Measurements from ENCODE around the gene GOLGA6C. TPM values are rescaled to one million over a fixed set of nuclear protein-coding genes. Genes with fewer than 3 reads are reported as not detected.
A peak's percentile ranks its signal among the peaks of the same experiment; 100 is the strongest.
"Not testable (repeated sequence)": the region's sequence is repeated elsewhere in the genome, so short reads cannot be mapped to it uniquely, and the experiment has no call there.

Gene GOLGA6C
- total RNA-seq, 3 donors from 2014 or later (not counting 1 experiment from before 2014, with no cell fraction given): not detected

GRCh38 chr15:75299311-75299688, 41.2 kb downstream of the GOLGA6C start:
- H3K27me3 ChIP-seq (ENCODE audit: control insufficient read depth, insufficient read depth, low read length); H3K27ac Mint-ChIP-seq; H3K27ac ChIP-seq (ENCODE audit: low read length); H3K36me3 Mint-ChIP-seq; H3K4me3 ChIP-seq (ENCODE audit: low read length); H3K9me3 ChIP-seq (ENCODE audit: control insufficient read depth, insufficient read depth, low read length); intact Hi-C loops (cut with micrococcal nuclease); H3K4me1 Mint-ChIP-seq; H3K36me3 ChIP-seq (ENCODE audit: control insufficient read depth, insufficient read depth, low read length); H3K4me3 Mint-ChIP-seq; H3K9me3 Mint-ChIP-seq; H3K4me1 ChIP-seq (ENCODE audit: control insufficient read depth, insufficient read depth, low read length); H3K27me3 Mint-ChIP-seq (ENCODE audit: low read depth in 2 of 2): not testable (repeated sequence)
- ATAC-seq: peak; percentile 93 to 96 (median 96)
- TF ChIP-seq CTCF (IDR thresholded peaks at IDR 0.05): peak; percentile 53
- WGBS (ENCODE audit: insufficient coverage): 3% methylated on average over 3 of the region's 6 CpGs
- DNase-seq: peak; percentile 39 to 59

GRCh38 chr15:75300026-75300425, 41.9 kb downstream of the GOLGA6C start:
- intact Hi-C loops (cut with micrococcal nuclease); H3K36me3 ChIP-seq (ENCODE audit: control insufficient read depth, insufficient read depth, low read length); H3K9me3 ChIP-seq (ENCODE audit: control insufficient read depth, insufficient read depth, low read length); DNase-seq; H3K4me1 ChIP-seq (ENCODE audit: control insufficient read depth, insufficient read depth, low read length); H3K9me3 Mint-ChIP-seq; H3K36me3 Mint-ChIP-seq; H3K4me3 ChIP-seq (ENCODE audit: low read length); H3K4me3 Mint-ChIP-seq; ATAC-seq; H3K27me3 ChIP-seq (ENCODE audit: control insufficient read depth, insufficient read depth, low read length); H3K27ac ChIP-seq (ENCODE audit: low read length); H3K4me1 Mint-ChIP-seq: not testable (repeated sequence)
- H3K27ac Mint-ChIP-seq: peak overlapping the region in 1 of 2 donors; percentile 56
- WGBS (ENCODE audit: insufficient coverage): 71% methylated on average over 5 of the region's 6 CpGs
- peaks cover 11 to 17% of the 10 kb centered on the region in 2 donors for H3K27me3 Mint-ChIP-seq (ENCODE audit: low read depth in 2 of 2)

- no peaks in the 10 kb centered on the region for H3K4me1 ChIP-seq (ENCODE audit: control insufficient read depth, insufficient read depth, low read length)
- DNase-seq (no peak), ATAC-seq (no peak)
- no peak for TF ChIP-seq CTCF (IDR thresholded peaks at IDR 0.05)
- 89% methylated on average over 9 of the region's 9 CpGs for WGBS (ENCODE audit: insufficient coverage)
- Mint-ChIP-seq H3K27ac (no peak overlapping the region), H3K36me3 (no peaks in the 10 kb centered on the region), H3K4me1 (no peaks in the 10 kb centered on the region), H3K9me3 (no peaks in the 10 kb centered on the region), H3K4me3 (no peak overlapping the region), H3K27me3 (ENCODE audit: low read depth in 2 of 2) (peaks cover 31 to 37% of the 10 kb centered on the region in 2 donors)
- H3K4me3 ChIP-seq (ENCODE audit: low read length): no peak overlapping the region
- H3K27me3 ChIP-seq (ENCODE audit: control insufficient read depth, insufficient read depth, low read length): no peaks in the 10 kb centered on the region
- no peaks in the 10 kb centered on the region for H3K36me3 ChIP-seq (ENCODE audit: control insufficient read depth, insufficient read depth, low read length)
- intact Hi-C loops (cut with micrococcal nuclease): no loop called here
- H3K9me3 ChIP-seq (ENCODE audit: control insufficient read depth, insufficient read depth, low read length): no peaks in the 10 kb centered on the region
- no peak overlapping the region for H3K27ac ChIP-seq (ENCODE audit: low read length)
These were observed 44.2 kb downstream of the GOLGA6C start for GRCh38 chr15:75302318-75302717.

GRCh38 chr15:75302753-75303152, 44.6 kb downstream of the GOLGA6C start:
- H3K4me1 Mint-ChIP-seq; H3K36me3 ChIP-seq (ENCODE audit: control insufficient read depth, insufficient read depth, low read length); DNase-seq; H3K4me3 ChIP-seq (ENCODE audit: low read length); H3K27ac Mint-ChIP-seq; H3K27ac ChIP-seq (ENCODE audit: low read length); H3K9me3 Mint-ChIP-seq; H3K9me3 ChIP-seq (ENCODE audit: control insufficient read depth, insufficient read depth, low read length); ATAC-seq; H3K4me1 ChIP-seq (ENCODE audit: control insufficient read depth, insufficient read depth, low read length); H3K36me3 Mint-ChIP-seq; intact Hi-C loops (cut with micrococcal nuclease); H3K27me3 ChIP-seq (ENCODE audit: control insufficient read depth, insufficient read depth, low read length); H3K4me3 Mint-ChIP-seq: not testable (repeated sequence)
- 98% methylated on average over 4 of the region's 4 CpGs for WGBS (ENCODE audit: insufficient coverage)
- peaks cover 35 to 37% of the 10 kb centered on the region in 2 donors for H3K27me3 Mint-ChIP-seq (ENCODE audit: low read depth in 2 of 2)

GRCh38 chr15:75306188-75306587, 48.1 kb downstream of the GOLGA6C start:
- H3K27me3 Mint-ChIP-seq (ENCODE audit: low read depth in 2 of 2): peaks cover 44 to 47% of the 10 kb centered on the region in 2 donors
- DNase-seq (no peak), ATAC-seq (no peak)
- Histone ChIP-seq H3K27ac (ENCODE audit: low read length) (no peak overlapping the region), H3K4me1 (ENCODE audit: control insufficient read depth, insufficient read depth, low read length) (no peaks in the 10 kb centered on the region), H3K4me3 (ENCODE audit: low read length) (no peak overlapping the region), H3K36me3 (ENCODE audit: control insufficient read depth, insufficient read depth, low read length) (no peaks in the 10 kb centered on the region), H3K27me3 (ENCODE audit: control insufficient read depth, insufficient read depth, low read length) (no peaks in the 10 kb centered on the region), H3K9me3 (ENCODE audit: control insufficient read depth, insufficient read depth, low read length) (no peaks in the 10 kb centered on the region)
- H3K4me3 Mint-ChIP-seq: no peak overlapping the region
- TF ChIP-seq CTCF (IDR thresholded peaks at IDR 0.05): no peak
- intact Hi-C loops (cut with micrococcal nuclease): no loop called here
- H3K36me3 Mint-ChIP-seq: no peaks in the 10 kb centered on the region
- H3K4me1 Mint-ChIP-seq: peaks cover under 1 to 7% of the 10 kb centered on the region in 2 donors
- no peak overlapping the region for H3K27ac Mint-ChIP-seq
- no peaks in the 10 kb centered on the region for H3K9me3 Mint-ChIP-seq
- WGBS (ENCODE audit: insufficient coverage): 73% methylated on average over 3 of the region's 3 CpGs

Measured in natural killer cell (primary cell).